Measurements from ENCODE around the gene MYH10. TPM values are rescaled to one million over a fixed set of nuclear protein-coding genes. Genes with fewer than 3 reads are reported as not detected.

MYH10 gene
- total RNA-seq, 5 donors from 2014 or later (not counting 1 experiment from before 2014, with no cell fraction given): 1.3 to 2.8 (median 2.1) TPM

DNA sequence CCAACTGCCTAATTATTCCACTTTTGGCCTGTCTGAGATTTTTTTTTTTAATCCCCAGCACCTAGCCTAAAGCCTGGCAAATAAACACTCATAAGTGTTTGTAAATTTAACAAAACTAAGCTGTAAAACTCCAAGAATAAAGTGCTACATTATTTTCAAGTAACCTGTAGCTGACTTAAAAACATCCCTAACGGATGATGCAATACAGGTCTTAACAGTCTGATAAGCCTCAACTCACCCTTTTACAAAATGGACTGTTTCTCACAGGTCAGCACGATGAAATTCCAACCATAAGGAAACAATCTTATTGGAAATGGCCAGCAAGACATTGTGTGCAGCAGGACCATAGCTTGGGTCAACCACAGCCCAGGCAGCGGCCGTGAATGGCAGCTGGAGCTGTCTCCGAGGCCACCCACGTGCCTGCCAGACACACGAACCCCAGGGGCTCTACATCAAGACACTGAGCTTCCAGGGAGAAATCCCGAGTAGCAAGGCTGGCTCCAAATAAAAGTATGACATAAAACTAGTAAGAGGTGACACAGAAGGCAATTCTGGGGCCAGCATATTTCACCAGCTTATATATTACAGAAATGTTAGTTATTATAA is 135.9 kb downstream of the MYH10 start:
- H3K9me3 ChIP-seq: no peaks in the 10 kb centered on the region
- no peak overlapping the region for H3K4me3 ChIP-seq (ENCODE audit: control insufficient read depth in 1 of 2, extremely low read depth in 1 of 2, low read length in 1 of 2)
- H3K27ac ChIP-seq (ENCODE audit: low read length): no peak overlapping the region
- WGBS (ENCODE audit: insufficient coverage): 95% methylated on average over 2 of the region's 8 CpGs
- ATAC-seq (replicated peaks in 1 of 4): no peak
- H3K27me3 Mint-ChIP-seq: no peaks in the 10 kb centered on the region
- CTCF ChIA-PET: interaction anchor here in 1 of 2 donors (0.9 kb wide), 1 partner anchor 168 kb away, joined by 7 read pairs; no protein-coding TSS in a partner anchor
- no peaks in the 10 kb centered on the region for H3K36me3 ChIP-seq (ENCODE audit: control insufficient read depth in 2 of 2, extremely low read depth in 1 of 2, insufficient read depth in 1 of 2, low read length in 1 of 2)
- no peak overlapping the region for H3K4me3 Mint-ChIP-seq
- peaks cover 12% of the 10 kb centered on the region for H3K36me3 Mint-ChIP-seq
- no peaks in the 10 kb centered on the region for H3K27me3 ChIP-seq (replicated peaks in 1 of 2; ENCODE audit: control insufficient read depth in 2 of 2, extremely low read depth in 1 of 2, insufficient read depth in 2 of 2, low read length in 1 of 2)
- H3K4me1 ChIP-seq (ENCODE audit: control insufficient read depth in 1 of 2, extremely low read depth in 1 of 2, insufficient read depth in 2 of 2, low read length in 2 of 2): no peaks in the 10 kb centered on the region
- POLR2A ChIA-PET: no interaction called here
- H3K4me1 Mint-ChIP-seq: no peaks in the 10 kb centered on the region
- no peak for DNase-seq
- no peaks in the 10 kb centered on the region for H3K9me3 Mint-ChIP-seq
- no peak overlapping the region for H3K27ac Mint-ChIP-seq

DNA sequence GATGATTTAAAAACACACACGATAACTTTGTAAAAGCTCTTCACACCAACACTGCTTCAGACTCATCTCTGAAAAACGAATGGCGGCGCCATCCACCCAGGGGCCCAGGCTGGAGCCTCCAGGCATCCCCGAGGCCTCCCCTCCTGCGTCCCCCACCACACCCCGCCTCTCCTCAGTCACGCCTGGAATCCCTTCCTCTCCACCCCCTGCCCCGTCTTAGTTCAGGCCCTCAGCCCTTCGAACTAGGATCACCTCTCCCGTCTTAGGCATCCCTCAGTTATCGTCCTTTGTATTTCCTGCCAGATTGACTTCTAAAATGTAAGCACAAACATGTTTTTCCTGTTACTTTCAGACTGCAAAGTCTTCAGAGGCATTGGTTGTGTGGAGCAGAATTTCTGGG is 136.5 kb downstream of the MYH10 start:
- CTCF ChIA-PET: no interaction called here
- H3K4me1 Mint-ChIP-seq: no peaks in the 10 kb centered on the region
- H3K9me3 ChIP-seq: no peaks in the 10 kb centered on the region

DNA sequence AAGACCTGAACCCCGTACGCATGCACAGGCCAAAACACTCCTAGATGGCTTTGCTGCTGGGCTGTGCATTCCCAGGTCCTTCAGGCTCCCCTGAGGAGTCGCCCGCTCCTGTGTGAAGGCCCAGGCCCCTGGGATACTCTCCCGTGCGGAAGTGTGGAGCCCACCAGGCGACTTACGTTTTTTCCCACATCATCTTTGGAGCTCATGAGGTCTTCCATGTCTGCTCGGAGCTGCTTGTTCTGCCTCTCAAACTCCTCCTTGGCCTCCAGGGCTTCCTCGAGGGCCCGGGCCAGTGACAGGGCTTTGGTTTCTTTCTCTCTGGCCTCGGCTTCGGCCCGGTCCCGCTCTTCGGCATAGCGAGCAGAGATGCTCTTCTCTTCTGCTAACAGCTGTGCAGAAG is 138.4 kb downstream of the MYH10 start:
- Histone ChIP-seq H3K27me3 (replicated peaks in 1 of 2; ENCODE audit: control insufficient read depth in 2 of 2, extremely low read depth in 1 of 2, insufficient read depth in 2 of 2, low read length in 1 of 2) (no peaks in the 10 kb centered on the region), H3K27ac (ENCODE audit: low read length) (no peak overlapping the region), H3K4me1 (ENCODE audit: control insufficient read depth in 1 of 2, extremely low read depth in 1 of 2, insufficient read depth in 2 of 2, low read length in 2 of 2) (no peaks in the 10 kb centered on the region), H3K36me3 (ENCODE audit: control insufficient read depth in 2 of 2, extremely low read depth in 1 of 2, insufficient read depth in 1 of 2, low read length in 1 of 2) (peaks cover 0 to 3% of the 10 kb centered on the region in 2 donors), H3K9me3 (no peaks in the 10 kb centered on the region), H3K4me3 (ENCODE audit: control insufficient read depth in 1 of 2, extremely low read depth in 1 of 2, low read length in 1 of 2) (no peak overlapping the region)
- ATAC-seq (replicated peaks in 1 of 4) (no peak), DNase-seq (no peak)
- Mint-ChIP-seq H3K4me3 (no peak overlapping the region), H3K36me3 (peaks cover 19% of the 10 kb centered on the region), H3K27ac (no peak overlapping the region), H3K9me3 (no peaks in the 10 kb centered on the region), H3K27me3 (no peaks in the 10 kb centered on the region), H3K4me1 (no peaks in the 10 kb centered on the region)
- ChIA-PET POLR2A (no interaction called here), CTCF (no interaction called here)
- 96% methylated on average over 12 of the region's 17 CpGs for WGBS (ENCODE audit: insufficient coverage)

More for the DNA sequence above, 136.5 kb downstream of the MYH10 start:
- H3K36me3 ChIP-seq (ENCODE audit: control insufficient read depth in 2 of 2, extremely low read depth in 1 of 2, insufficient read depth in 1 of 2, low read length in 1 of 2): no peaks in the 10 kb centered on the region
- peaks cover 12% of the 10 kb centered on the region for H3K36me3 Mint-ChIP-seq
- WGBS (ENCODE audit: insufficient coverage): 85% methylated on average over 12 of the region's 12 CpGs
- DNase-seq: no peak
- no peak overlapping the region for H3K4me3 ChIP-seq (ENCODE audit: control insufficient read depth in 1 of 2, extremely low read depth in 1 of 2, low read length in 1 of 2)
- no peak overlapping the region for H3K27ac ChIP-seq (ENCODE audit: low read length)
- no peaks in the 10 kb centered on the region for H3K9me3 Mint-ChIP-seq
- no peaks in the 10 kb centered on the region for H3K27me3 ChIP-seq (replicated peaks in 1 of 2; ENCODE audit: control insufficient read depth in 2 of 2, extremely low read depth in 1 of 2, insufficient read depth in 2 of 2, low read length in 1 of 2)
- H3K4me1 ChIP-seq (ENCODE audit: control insufficient read depth in 1 of 2, extremely low read depth in 1 of 2, insufficient read depth in 2 of 2, low read length in 2 of 2): no peaks in the 10 kb centered on the region
- POLR2A ChIA-PET: no interaction called here
- H3K27me3 Mint-ChIP-seq: no peaks in the 10 kb centered on the region
- H3K4me3 Mint-ChIP-seq: no peak overlapping the region
- ATAC-seq (replicated peaks in 1 of 4): no peak
- H3K27ac Mint-ChIP-seq: peak overlapping the region in 1 of 2 donors; percentile 23

DNA sequence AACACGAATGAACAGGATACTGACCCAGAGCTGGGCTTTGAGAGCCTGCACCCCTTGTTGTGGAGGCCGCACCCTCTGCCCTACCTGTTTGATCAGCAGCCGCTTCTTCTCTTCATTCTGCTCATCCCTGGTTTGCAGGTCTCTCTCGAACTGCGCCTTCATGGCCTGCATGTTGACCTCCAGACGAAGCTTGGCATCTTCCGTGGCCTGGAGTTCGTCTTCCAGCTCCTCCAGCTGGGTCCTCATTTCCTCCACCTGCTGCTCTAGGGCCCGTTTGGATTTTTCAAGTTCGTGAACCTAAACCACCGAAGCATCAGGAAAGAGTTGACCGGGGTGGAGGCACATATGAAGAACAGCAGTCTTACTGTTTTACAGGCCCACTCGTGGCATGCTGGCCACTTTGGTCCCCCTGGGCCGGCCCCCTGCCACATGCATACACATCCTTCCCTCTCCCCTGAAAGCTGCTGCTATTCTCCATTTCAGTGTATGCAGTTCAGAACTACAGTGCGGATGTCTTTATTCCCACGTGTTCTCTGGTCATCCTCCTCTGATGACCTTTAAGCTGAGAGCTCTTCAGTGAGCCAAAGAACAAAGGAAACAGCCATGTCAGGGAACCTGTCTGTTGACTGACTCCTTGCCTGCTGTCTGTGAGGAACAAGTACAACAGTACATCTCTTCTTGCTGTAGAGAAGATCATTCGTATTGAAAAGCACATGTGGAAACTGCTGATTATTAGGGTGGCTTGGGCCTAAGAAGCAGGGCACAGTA is 140.1 kb downstream of the MYH10 start:
- no peaks in the 10 kb centered on the region for H3K4me1 Mint-ChIP-seq
- WGBS (ENCODE audit: insufficient coverage): 93% methylated on average over 16 of the region's 17 CpGs
- H3K4me3 ChIP-seq (ENCODE audit: control insufficient read depth in 1 of 2, extremely low read depth in 1 of 2, low read length in 1 of 2): no peak overlapping the region
- no peaks in the 10 kb centered on the region for H3K9me3 Mint-ChIP-seq
- no peaks in the 10 kb centered on the region for H3K4me1 ChIP-seq (ENCODE audit: control insufficient read depth in 1 of 2, extremely low read depth in 1 of 2, insufficient read depth in 2 of 2, low read length in 2 of 2)
- H3K36me3 Mint-ChIP-seq: peaks cover 29% of the 10 kb centered on the region
- H3K9me3 ChIP-seq: no peaks in the 10 kb centered on the region
- no peak overlapping the region for H3K27ac Mint-ChIP-seq
- DNase-seq (no peak), ATAC-seq (replicated peaks in 1 of 4) (no peak)
- ChIA-PET CTCF (no interaction called here), POLR2A (no interaction called here)
- no peaks in the 10 kb centered on the region for H3K27me3 ChIP-seq (replicated peaks in 1 of 2; ENCODE audit: control insufficient read depth in 2 of 2, extremely low read depth in 1 of 2, insufficient read depth in 2 of 2, low read length in 1 of 2)
- H3K4me3 Mint-ChIP-seq: no peak overlapping the region
- H3K27me3 Mint-ChIP-seq: no peaks in the 10 kb centered on the region
- H3K27ac ChIP-seq (ENCODE audit: low read length): no peak overlapping the region
- H3K36me3 ChIP-seq (ENCODE audit: control insufficient read depth in 2 of 2, extremely low read depth in 1 of 2, insufficient read depth in 1 of 2, low read length in 1 of 2): peaks cover 0 to 3% of the 10 kb centered on the region in 2 donors

DNA sequence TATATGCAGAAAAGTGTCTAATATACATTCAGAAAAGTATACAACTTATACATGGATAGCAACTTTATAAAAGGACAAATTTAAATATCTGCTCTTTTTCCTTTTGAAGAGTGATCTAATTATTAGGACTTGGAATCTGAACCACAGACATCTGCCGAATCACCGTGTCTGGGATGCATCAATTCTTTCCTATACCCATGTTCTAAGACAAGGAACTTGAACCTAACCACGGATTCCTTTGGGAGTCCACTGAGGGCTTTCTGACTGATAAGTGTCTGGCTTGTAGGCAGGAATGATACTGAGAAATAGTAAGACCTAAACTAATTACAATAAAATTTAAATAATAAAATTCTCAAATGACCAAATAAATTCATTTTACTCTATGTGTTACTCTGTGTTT is 140.7 kb downstream of the MYH10 start:
- Histone ChIP-seq H3K36me3 (ENCODE audit: control insufficient read depth in 2 of 2, extremely low read depth in 1 of 2, insufficient read depth in 1 of 2, low read length in 1 of 2) (peaks cover 0 to 3% of the 10 kb centered on the region in 2 donors), H3K9me3 (no peaks in the 10 kb centered on the region), H3K4me1 (ENCODE audit: control insufficient read depth in 1 of 2, extremely low read depth in 1 of 2, insufficient read depth in 2 of 2, low read length in 2 of 2) (no peaks in the 10 kb centered on the region), H3K4me3 (ENCODE audit: control insufficient read depth in 1 of 2, extremely low read depth in 1 of 2, low read length in 1 of 2) (no peak overlapping the region), H3K27me3 (replicated peaks in 1 of 2; ENCODE audit: control insufficient read depth in 2 of 2, extremely low read depth in 1 of 2, insufficient read depth in 2 of 2, low read length in 1 of 2) (no peaks in the 10 kb centered on the region), H3K27ac (ENCODE audit: low read length) (no peak overlapping the region)
- POLR2A ChIA-PET: no interaction called here
- Mint-ChIP-seq H3K9me3 (peaks cover 0 to 2% (median under 1%) of the 10 kb centered on the region in 3 donors), H3K36me3 (peaks cover 32% of the 10 kb centered on the region), H3K27ac (no peak overlapping the region), H3K4me3 (no peak overlapping the region), H3K27me3 (no peaks in the 10 kb centered on the region), H3K4me1 (no peaks in the 10 kb centered on the region)
- DNase-seq (no peak), ATAC-seq (replicated peaks in 1 of 4) (no peak)
- WGBS (ENCODE audit: insufficient coverage): no CpG with 5 or more reads among the region's 3 CpGs
- CTCF ChIA-PET: no interaction called here

DNA sequence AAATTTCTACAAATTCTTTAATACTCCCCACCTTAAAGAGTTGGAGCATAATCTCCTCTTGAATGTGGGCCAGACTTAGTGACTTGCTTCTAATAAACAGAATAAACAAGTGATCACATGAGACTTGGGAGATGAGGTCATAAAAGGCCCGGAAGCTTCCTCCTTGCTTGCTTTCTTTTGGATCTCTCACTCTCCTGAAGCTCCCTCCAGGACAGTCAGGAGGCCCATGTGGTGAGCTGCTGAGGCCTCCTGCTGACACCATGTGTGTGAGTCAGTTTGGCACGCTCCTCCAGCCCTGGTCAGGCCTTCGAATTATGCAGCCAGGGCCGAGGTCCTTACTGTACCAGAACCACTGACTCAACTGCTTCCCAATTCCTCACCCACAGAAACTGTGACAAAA is 141.6 kb downstream of the MYH10 start:
- H3K4me3 Mint-ChIP-seq: no peak overlapping the region
- no peaks in the 10 kb centered on the region for H3K4me1 ChIP-seq (ENCODE audit: control insufficient read depth in 1 of 2, extremely low read depth in 1 of 2, insufficient read depth in 2 of 2, low read length in 2 of 2)
- POLR2A ChIA-PET: no interaction called here
- peaks cover 0 to 3% of the 10 kb centered on the region in 2 donors for H3K36me3 ChIP-seq (ENCODE audit: control insufficient read depth in 2 of 2, extremely low read depth in 1 of 2, insufficient read depth in 1 of 2, low read length in 1 of 2)
- H3K36me3 Mint-ChIP-seq: peaks cover 36% of the 10 kb centered on the region
- H3K27ac ChIP-seq (ENCODE audit: low read length): no peak overlapping the region
- H3K9me3 Mint-ChIP-seq: peaks cover 0 to 7% (median 5%) of the 10 kb centered on the region in 3 donors
- WGBS (ENCODE audit: insufficient coverage): 100% methylated on average over 1 of the region's 4 CpGs
- no peak for ATAC-seq (replicated peaks in 1 of 4)
- H3K4me1 Mint-ChIP-seq: no peaks in the 10 kb centered on the region
- H3K27me3 ChIP-seq (replicated peaks in 1 of 2; ENCODE audit: control insufficient read depth in 2 of 2, extremely low read depth in 1 of 2, insufficient read depth in 2 of 2, low read length in 1 of 2): no peaks in the 10 kb centered on the region
- H3K9me3 ChIP-seq: no peaks in the 10 kb centered on the region
- DNase-seq: no peak
- H3K27ac Mint-ChIP-seq: no peak overlapping the region
- no peaks in the 10 kb centered on the region for H3K27me3 Mint-ChIP-seq
- CTCF ChIA-PET: no interaction called here
- H3K4me3 ChIP-seq (ENCODE audit: control insufficient read depth in 1 of 2, extremely low read depth in 1 of 2, low read length in 1 of 2): no peak overlapping the region
